Stimulated activated CD8-positive, alpha-beta memory T cell treated with anti-CD3 and anti-CD28 coated beads, Interleukin-15, amount 100 ng/mL, for 4 hours (primary cell): Measurements from ENCODE around the gene PCDH17.

Source experiments
- DNase-seq, 2 donors: peaks; one replicate each; pipeline ENCODE4 v3.0.0-alpha.2; 2020; ENCODE audit warnings: low read depth in 2 of 2

Gene PCDH17

GRCh38 chr13:57726981-57727380, 95.4 kb downstream of the PCDH17 start:
- DNase-seq: no peak

GRCh38 chr13:57734306-57734705, 102.8 kb downstream of the PCDH17 start:
- DNase-seq: no peak

- no peak for DNase-seq
Observed at GRCh38 chr13:57739089-57739488, 107.5 kb downstream of the PCDH17 start.

GRCh38 chr13:57739543-57740190, 108.1 kb downstream of the PCDH17 start:
- no peak for DNase-seq

GRCh38 chr13:57740719-57741118, 109.2 kb downstream of the PCDH17 start:
- DNase-seq: no peak

- no peak for DNase-seq
Observed at GRCh38 chr13:57748096-57748495, 116.6 kb downstream of the PCDH17 start.

GRCh38 chr13:57760951-57761350, 129.4 kb downstream of the PCDH17 start:
- DNase-seq: no peak

DNA sequence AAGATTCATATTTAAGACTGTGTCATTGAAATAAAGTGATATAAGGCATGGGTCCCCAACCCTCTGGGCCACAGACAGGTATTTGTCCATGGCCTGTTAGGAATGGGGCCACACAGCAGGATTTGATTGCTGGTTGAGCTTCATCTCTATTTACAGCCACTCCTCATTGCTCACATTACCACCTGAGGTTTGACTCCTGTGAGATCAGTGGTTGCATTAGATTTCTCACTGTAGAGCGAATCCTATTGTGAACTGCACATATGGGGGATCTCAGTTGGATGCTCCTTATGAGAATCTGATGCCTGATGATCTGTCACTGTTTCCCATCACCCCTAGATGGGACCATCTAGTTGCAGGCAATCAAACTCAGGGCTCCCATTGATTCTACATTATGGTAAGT, 132.1 kb downstream of the PCDH17 start:
- no peak for DNase-seq
